Effector memory CD8-positive, alpha-beta T cell (primary cell): ENCODE results near the gene KCNMB2.

Source experiments
- ATAC-seq: fragments of 150-1000 bp; cut with Tn5 transposase; replicated peaks from 2 replicates; pipeline ENCODE4 v1.10.0; 2021; ENCODE audit warnings: mild to moderate bottlenecking, moderate library complexity
- DNase-seq, 3 experiments: peaks; one replicate each; pipeline ENCODE4 v3.0.0; 2021
- H3K27ac Mint-ChIP-seq, 2 donors: one replicate each; pipeline ENCODE4 v1.8.0; 2022; ENCODE audit warnings: mild to moderate bottlenecking in 2 of 2, mixed read lengths in 2 of 2, moderate library complexity in 2 of 2
- H3K27me3 Mint-ChIP-seq, 2 donors: one replicate each; pipeline ENCODE4 v1.8.0; 2022; ENCODE audit warnings: mixed read lengths in 2 of 2
- H3K36me3 Mint-ChIP-seq: one replicate; pipeline ENCODE4 v1.8.0; 2022; ENCODE audit warnings: mild to moderate bottlenecking, moderate library complexity, mixed read lengths; ENCODE audit not compliant: insufficient read depth
- H3K4me1 Mint-ChIP-seq, 2 donors: one replicate each; pipeline ENCODE4 v1.8.0; 2022; ENCODE audit warnings: low read depth in 2 of 2, mixed read lengths in 2 of 2
- H3K4me3 Mint-ChIP-seq, 2 donors: one replicate each; pipeline ENCODE4 v1.8.0; 2022; ENCODE audit warnings: mild to moderate bottlenecking in 2 of 2, mixed read lengths in 2 of 2, moderate library complexity in 2 of 2
- H3K9me3 Mint-ChIP-seq, 2 donors: one replicate each; pipeline ENCODE4 v1.8.0; 2022; ENCODE audit warnings: mixed read lengths in 2 of 2
- total RNA-seq, 9 experiments: gene quantifications; one replicate each; lab custom pipeline; 2026; lab: John Stamatoyannopoulos, UW

Gene KCNMB2
- total RNA-seq: 0 reads per million in 9 experiments

DNA sequence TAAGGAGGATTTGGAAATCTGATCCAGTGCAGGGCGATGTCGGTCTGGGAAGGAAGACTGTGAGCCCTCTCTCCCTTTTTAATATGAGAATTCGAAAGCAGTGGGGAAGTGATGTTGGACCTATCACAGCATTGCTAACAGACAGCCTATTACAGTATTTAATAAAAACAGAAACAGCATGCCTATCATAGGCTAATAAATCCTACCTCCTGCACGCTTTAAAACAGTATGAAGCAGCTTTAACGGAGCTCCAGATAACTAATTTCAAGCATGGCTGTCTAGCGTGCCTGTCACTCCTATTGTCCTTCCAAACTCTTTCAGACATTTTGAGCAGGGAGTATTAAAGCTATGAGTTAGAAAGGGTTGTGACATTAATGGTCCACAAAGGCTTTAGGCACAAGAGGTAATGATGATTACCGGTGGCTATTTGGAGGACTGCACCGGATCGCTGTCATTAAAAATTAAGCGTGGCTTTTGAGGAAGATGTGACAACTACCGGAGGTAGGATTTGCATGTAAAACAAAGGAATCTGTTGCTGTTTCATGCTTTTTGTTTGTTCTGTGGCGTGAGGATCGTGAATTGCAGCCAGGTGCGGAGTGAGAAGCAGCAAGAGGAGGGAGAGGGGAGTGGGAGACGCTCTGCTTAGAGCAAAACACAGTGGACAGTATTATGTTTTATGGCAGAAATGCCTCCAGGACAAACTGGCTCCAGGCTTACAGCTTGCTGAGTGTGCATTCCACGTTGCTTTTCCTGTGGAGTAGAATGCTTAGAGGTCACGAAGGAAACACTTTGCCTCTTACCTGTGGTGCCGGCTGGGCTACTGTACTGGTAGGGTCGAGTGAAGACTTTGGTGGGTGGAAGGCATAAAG is at the start of gene KCNMB2:
Gene KCNMB2 (plus strand): TSS at position 226 of the 869 bp plus-strand sequence.
- DNase-seq (no peak), ATAC-seq (no peak)
- Mint-ChIP-seq H3K9me3 (peaks cover 0 to 1% of the 10 kb centered on the region in 2 donors), H3K4me3 (no peak within 1 kb of the TSS), H3K27me3 (peaks cover 31% of the 10 kb centered on the region in 2 donors), H3K27ac (no peak within 1 kb of the TSS), H3K4me1 (peaks cover 0 to 3% of the 10 kb centered on the region in 2 donors), H3K36me3 (no peaks in the 10 kb centered on the region)

- no peak for DNase-seq
- Mint-ChIP-seq H3K36me3 (no peaks in the 10 kb centered on the region), H3K4me1 (no peaks in the 10 kb centered on the region), H3K27ac (no peak overlapping the region), H3K9me3 (no peaks in the 10 kb centered on the region), H3K27me3 (peaks cover 0 to 5% of the 10 kb centered on the region in 2 donors), H3K4me3 (no peak overlapping the region)
- ATAC-seq: no peak
Measured at GRCh38 chr3:178486903-178487302, 49.3 kb upstream of the KCNMB2 start.

DNA sequence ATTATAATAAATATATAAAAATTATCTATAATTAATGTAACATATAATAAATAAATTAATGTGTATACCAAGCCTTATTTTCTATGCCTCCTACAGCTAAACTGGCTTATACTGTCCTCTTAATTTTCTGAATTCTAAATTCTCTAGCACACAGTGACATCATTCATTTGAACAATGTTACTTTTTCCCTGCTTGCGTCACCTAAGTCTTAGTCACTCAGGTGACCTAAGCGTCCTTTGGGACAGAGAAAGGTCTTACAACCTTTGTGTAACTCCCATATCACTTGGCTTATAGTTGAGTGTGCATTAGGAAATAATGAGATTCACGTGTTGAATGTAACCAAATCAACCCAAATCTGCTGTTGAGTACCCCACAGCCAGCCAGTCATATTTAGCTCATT is 48.5 kb upstream of the KCNMB2 start:
- no peaks in the 10 kb centered on the region for H3K4me1 Mint-ChIP-seq
- H3K27ac Mint-ChIP-seq: no peak overlapping the region
- no peak overlapping the region for H3K4me3 Mint-ChIP-seq
- ATAC-seq (no peak), DNase-seq (no peak)
- H3K36me3 Mint-ChIP-seq: no peaks in the 10 kb centered on the region
- H3K9me3 Mint-ChIP-seq: no peaks in the 10 kb centered on the region
- peaks cover 0 to 5% of the 10 kb centered on the region in 2 donors for H3K27me3 Mint-ChIP-seq

- no peak overlapping the region for H3K27ac Mint-ChIP-seq
- DNase-seq: no peak
- peaks cover 0 to 5% of the 10 kb centered on the region in 2 donors for H3K27me3 Mint-ChIP-seq
- H3K4me1 Mint-ChIP-seq: no peaks in the 10 kb centered on the region
- no peak overlapping the region for H3K4me3 Mint-ChIP-seq
- no peak for ATAC-seq
- H3K9me3 Mint-ChIP-seq: peaks cover 0 to 1% of the 10 kb centered on the region in 2 donors
- H3K36me3 Mint-ChIP-seq: no peaks in the 10 kb centered on the region
Measured at GRCh38 chr3:178491751-178492150, 44.5 kb upstream of the KCNMB2 start.

- no peak overlapping the region for H3K27ac Mint-ChIP-seq
- H3K36me3 Mint-ChIP-seq: no peaks in the 10 kb centered on the region
- DNase-seq (no peak), ATAC-seq (no peak)
- no peaks in the 10 kb centered on the region for H3K4me1 Mint-ChIP-seq
- no peak overlapping the region for H3K4me3 Mint-ChIP-seq
- H3K27me3 Mint-ChIP-seq: peaks cover under 1 to 2% of the 10 kb centered on the region in 2 donors
- H3K9me3 Mint-ChIP-seq: peaks cover 0 to 1% of the 10 kb centered on the region in 2 donors
Measured at GRCh38 chr3:178492491-178492890, 43.7 kb upstream of the KCNMB2 start.

DNA sequence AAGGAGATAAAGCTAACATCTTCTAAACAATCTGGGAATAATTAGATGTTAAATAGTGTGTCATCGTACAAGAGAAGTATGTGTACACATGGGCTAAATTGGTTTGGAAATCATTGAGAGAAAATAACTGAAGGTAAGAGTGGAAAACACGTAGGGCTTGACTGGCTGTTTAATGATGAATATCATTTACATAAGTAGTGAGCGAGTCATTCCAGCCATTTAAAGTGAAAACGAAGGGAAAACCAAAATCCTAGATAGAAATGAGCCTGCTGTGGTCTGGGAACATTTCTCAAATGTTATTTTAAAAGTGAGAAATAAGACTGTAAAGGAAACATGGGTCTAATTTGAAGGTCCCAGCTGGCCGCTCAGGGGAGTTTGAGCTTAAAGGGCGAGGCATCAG is 41.9 kb upstream of the KCNMB2 start:
- no peak for DNase-seq
- H3K36me3 Mint-ChIP-seq: no peaks in the 10 kb centered on the region
- no peak for ATAC-seq
- no peaks in the 10 kb centered on the region for H3K4me1 Mint-ChIP-seq
- no peak overlapping the region for H3K4me3 Mint-ChIP-seq
- H3K9me3 Mint-ChIP-seq: peaks cover 0 to 1% of the 10 kb centered on the region in 2 donors
- H3K27ac Mint-ChIP-seq: no peak overlapping the region
- H3K27me3 Mint-ChIP-seq: peaks cover 0 to 9% of the 10 kb centered on the region in 2 donors

- H3K4me3 Mint-ChIP-seq: no peak overlapping the region
- no peaks in the 10 kb centered on the region for H3K4me1 Mint-ChIP-seq
- no peak overlapping the region for H3K27ac Mint-ChIP-seq
- no peak for DNase-seq
- no peak for ATAC-seq
- peaks cover 0 to 1% of the 10 kb centered on the region in 2 donors for H3K9me3 Mint-ChIP-seq
- no peaks in the 10 kb centered on the region for H3K36me3 Mint-ChIP-seq
- peaks cover 0 to 9% of the 10 kb centered on the region in 2 donors for H3K27me3 Mint-ChIP-seq
Measured at GRCh38 chr3:178496911-178497310, 39.3 kb upstream of the KCNMB2 start.

DNA sequence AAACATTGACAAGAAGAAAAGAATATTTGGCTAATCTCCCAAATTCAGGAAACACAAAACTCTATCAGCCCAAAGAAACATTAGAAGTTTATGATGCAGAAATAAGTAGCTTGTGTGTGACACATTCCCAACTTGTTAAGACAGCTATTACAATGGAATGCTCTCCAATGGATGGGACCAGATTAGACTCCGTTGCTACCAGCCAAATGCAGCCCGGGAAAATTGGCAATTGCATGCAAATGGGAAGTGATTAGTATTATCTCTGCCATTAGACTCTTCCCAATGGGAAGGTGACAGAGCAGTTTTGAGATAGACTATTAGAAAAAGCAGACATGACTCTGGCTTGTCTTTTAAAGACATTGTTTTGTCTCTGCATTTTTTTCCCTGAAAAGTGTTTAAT is 37.4 kb upstream of the KCNMB2 start:
- H3K4me3 Mint-ChIP-seq: no peak overlapping the region
- H3K27ac Mint-ChIP-seq: no peak overlapping the region
- H3K9me3 Mint-ChIP-seq: peaks cover 0 to 1% of the 10 kb centered on the region in 2 donors
- peaks cover 0 to 9% of the 10 kb centered on the region in 2 donors for H3K27me3 Mint-ChIP-seq
- ATAC-seq (no peak), DNase-seq (no peak)
- no peaks in the 10 kb centered on the region for H3K4me1 Mint-ChIP-seq
- no peaks in the 10 kb centered on the region for H3K36me3 Mint-ChIP-seq

DNA sequence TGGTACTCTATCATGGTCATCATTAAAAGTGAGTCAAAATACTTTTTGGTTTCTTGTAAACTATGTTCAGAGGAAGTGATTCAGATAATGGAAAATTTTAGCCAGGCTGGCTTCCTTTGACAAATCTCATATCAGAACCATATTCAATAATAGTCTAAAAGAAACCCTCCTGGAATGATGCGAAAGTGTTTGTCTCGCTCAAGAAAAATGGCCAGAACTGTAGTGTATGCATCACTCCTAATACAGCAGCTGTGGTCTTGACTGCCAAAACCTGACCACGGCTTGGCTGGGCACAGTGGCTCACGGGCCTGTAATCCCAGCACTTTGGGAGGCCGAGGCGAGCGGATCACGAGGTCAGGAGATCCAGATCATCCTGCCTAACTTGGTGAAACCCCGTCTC is 35.6 kb upstream of the KCNMB2 start:
- Mint-ChIP-seq H3K27me3 (peaks cover 0 to 9% of the 10 kb centered on the region in 2 donors), H3K27ac (no peak overlapping the region), H3K4me3 (no peak overlapping the region), H3K9me3 (no peaks in the 10 kb centered on the region), H3K4me1 (no peaks in the 10 kb centered on the region), H3K36me3 (no peaks in the 10 kb centered on the region)
- ATAC-seq: no peak
- no peak for DNase-seq

DNA sequence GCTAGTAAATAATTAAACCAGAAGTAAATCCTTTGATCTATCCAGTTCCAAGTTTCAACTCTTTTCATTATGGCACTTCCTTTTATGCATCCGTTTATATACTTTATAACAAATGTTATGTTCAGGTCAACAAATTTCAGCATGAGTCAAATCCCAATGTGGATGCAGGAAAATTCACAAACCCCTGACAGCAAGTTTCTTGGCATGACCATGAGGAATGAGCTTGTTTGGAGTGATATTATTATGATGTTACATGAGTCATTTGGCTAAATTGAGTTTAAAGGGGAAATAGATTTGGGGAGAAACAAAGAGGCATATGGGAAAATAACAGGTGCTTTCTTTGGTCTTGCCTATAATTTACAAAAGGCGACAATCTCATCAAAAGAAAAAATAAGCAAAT is 32.1 kb upstream of the KCNMB2 start:
- H3K4me1 Mint-ChIP-seq: no peaks in the 10 kb centered on the region
- H3K36me3 Mint-ChIP-seq: no peaks in the 10 kb centered on the region
- no peak overlapping the region for H3K27ac Mint-ChIP-seq
- no peaks in the 10 kb centered on the region for H3K9me3 Mint-ChIP-seq
- no peak for DNase-seq
- H3K27me3 Mint-ChIP-seq: peaks cover 0 to 14% of the 10 kb centered on the region in 2 donors
- H3K4me3 Mint-ChIP-seq: no peak overlapping the region
- no peak for ATAC-seq

- peaks cover 0 to 22% of the 10 kb centered on the region in 2 donors for H3K27me3 Mint-ChIP-seq
Measured at GRCh38 chr3:178505832-178506231, 30.4 kb upstream of the KCNMB2 start.

DNA sequence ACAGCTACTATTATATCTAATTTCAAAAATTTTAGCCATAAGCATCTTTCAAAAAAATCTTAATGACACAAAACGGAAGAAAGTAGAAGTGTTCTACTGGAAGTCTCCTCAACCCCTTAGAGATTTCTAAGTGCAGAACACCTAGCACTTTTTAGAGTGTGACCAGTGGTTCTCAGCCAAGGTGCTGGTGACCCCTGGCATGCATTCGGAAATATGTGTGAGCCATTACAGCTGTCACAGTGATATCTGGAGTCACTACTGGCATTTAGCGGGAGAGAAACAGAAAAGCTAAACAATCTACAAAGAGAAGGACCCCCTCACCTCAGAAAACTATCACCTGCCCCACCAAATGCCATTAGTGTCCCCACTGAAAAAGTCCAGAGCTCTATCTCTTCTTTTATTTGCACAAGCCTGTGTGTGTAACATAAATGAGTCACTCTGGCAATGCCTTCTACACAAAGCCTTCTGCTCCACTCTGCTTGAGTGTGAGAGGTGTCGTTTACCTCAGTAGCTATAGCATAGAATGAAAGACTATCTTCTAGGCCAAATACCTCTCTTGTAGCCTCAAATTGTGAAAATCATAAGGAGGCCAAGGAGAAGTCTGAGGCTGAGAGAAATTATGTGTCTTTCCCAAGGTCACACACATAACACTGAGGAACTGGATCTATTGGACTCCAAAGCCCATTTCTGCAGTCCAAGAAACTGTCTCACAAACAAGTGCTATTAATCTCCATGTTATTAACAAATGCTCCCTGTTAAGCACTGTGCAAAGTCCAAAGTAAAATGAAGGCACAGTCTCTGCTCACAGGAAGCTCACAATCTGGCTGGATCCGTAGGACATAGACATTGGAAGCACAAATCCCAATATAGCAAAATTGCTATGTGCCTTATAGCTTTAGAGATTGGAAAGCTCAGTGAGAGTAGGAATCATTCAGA is 28.5 kb upstream of the KCNMB2 start:
- Mint-ChIP-seq H3K27ac (no peak overlapping the region), H3K36me3 (no peaks in the 10 kb centered on the region), H3K4me1 (no peaks in the 10 kb centered on the region), H3K27me3 (peaks cover 0 to 22% of the 10 kb centered on the region in 2 donors), H3K9me3 (no peaks in the 10 kb centered on the region), H3K4me3 (no peak overlapping the region)
- ATAC-seq (no peak), DNase-seq (no peak)

More at GRCh38 chr3:178505832-178506231, 30.4 kb upstream of the KCNMB2 start:
- DNase-seq: no peak
- Mint-ChIP-seq H3K36me3 (no peaks in the 10 kb centered on the region), H3K4me3 (no peak overlapping the region), H3K4me1 (no peaks in the 10 kb centered on the region), H3K27ac (no peak overlapping the region), H3K9me3 (no peaks in the 10 kb centered on the region)
- no peak for ATAC-seq

GRCh38 chr3:178508443-178508825 is 27.8 kb upstream of the KCNMB2 start:
- no peaks in the 10 kb centered on the region for H3K9me3 Mint-ChIP-seq
- H3K4me1 Mint-ChIP-seq: no peaks in the 10 kb centered on the region
- H3K27me3 Mint-ChIP-seq: peaks cover 0 to 22% of the 10 kb centered on the region in 2 donors
- H3K27ac Mint-ChIP-seq: no peak overlapping the region
- no peak for ATAC-seq
- H3K4me3 Mint-ChIP-seq: no peak overlapping the region
- DNase-seq: no peak
- no peaks in the 10 kb centered on the region for H3K36me3 Mint-ChIP-seq
